NCI-H146 treated with DMSO at 0.1 percent for 48 hours (cell line): ENCODE data around the gene ARL4D.
"Not testable (repeated sequence)": the region's sequence is repeated elsewhere in the genome, so short reads cannot be mapped to it uniquely, and the experiment has no call there.

Source experiments
- DNase-seq: peaks from one replicate; lab custom pipeline; 2025; ENCODE audit not compliant: unreplicated experiment; lab: John Stamatoyannopoulos, UW

ARL4D gene

GRCh38 chr17:43419375-43419882, 20.6 kb downstream of the ARL4D start:
- DNase-seq, result not testable (repeated sequence)

- DNase-seq, result no peak
Measured at GRCh38 chr17:43423777-43424455, 25.1 kb downstream of the ARL4D start.

- DNase-seq, result no peak
Measured at GRCh38 chr17:43427362-43428043, 28.7 kb downstream of the ARL4D start.

GRCh38 chr17:43428524-43428923, 29.7 kb downstream of the ARL4D start:
- no peak for DNase-seq

- DNase-seq, result no peak
Measured at GRCh38 chr17:43430936-43431713, 32.3 kb downstream of the ARL4D start.

GRCh38 chr17:43431714-43432523, 33.1 kb downstream of the ARL4D start:
- no peak for DNase-seq

- no peak for DNase-seq
Measured at GRCh38 chr17:43434902-43435319, 36.1 kb downstream of the ARL4D start.

GRCh38 chr17:43437756-43438155, 39.0 kb downstream of the ARL4D start:
- no peak for DNase-seq

GRCh38 chr17:43438626-43439025, 39.8 kb downstream of the ARL4D start:
- DNase-seq, result no peak

GRCh38 chr17:43439041-43439440, 40.2 kb downstream of the ARL4D start:
- no peak for DNase-seq

- DNase-seq, result no peak
Measured at GRCh38 chr17:43442711-43443110, 43.9 kb downstream of the ARL4D start.

GRCh38 chr17:43443381-43443780, 44.6 kb downstream of the ARL4D start:
- no peak for DNase-seq

GRCh38 chr17:43444223-43445008, 45.6 kb downstream of the ARL4D start:
- DNase-seq, result no peak

- no peak for DNase-seq
Measured at GRCh38 chr17:43445009-43445589, 46.3 kb downstream of the ARL4D start.

- no peak for DNase-seq
Measured at GRCh38 chr17:43446773-43447172, 48.0 kb downstream of the ARL4D start.

- DNase-seq, result no peak
Measured at GRCh38 chr17:43448720-43449469, 50.1 kb downstream of the ARL4D start.

- no peak for DNase-seq
Measured at GRCh38 chr17:43449470-43450248, 50.9 kb downstream of the ARL4D start.
